ENCODE data around the gene COL23A1. TPM values are rescaled to one million over a fixed set of nuclear protein-coding genes. Genes with fewer than 3 reads are reported as not detected.

Gene COL23A1
- total RNA-seq, 4 donors from 2014 or later, result 0.93 to 4.6 (median 2.4) TPM

DNA sequence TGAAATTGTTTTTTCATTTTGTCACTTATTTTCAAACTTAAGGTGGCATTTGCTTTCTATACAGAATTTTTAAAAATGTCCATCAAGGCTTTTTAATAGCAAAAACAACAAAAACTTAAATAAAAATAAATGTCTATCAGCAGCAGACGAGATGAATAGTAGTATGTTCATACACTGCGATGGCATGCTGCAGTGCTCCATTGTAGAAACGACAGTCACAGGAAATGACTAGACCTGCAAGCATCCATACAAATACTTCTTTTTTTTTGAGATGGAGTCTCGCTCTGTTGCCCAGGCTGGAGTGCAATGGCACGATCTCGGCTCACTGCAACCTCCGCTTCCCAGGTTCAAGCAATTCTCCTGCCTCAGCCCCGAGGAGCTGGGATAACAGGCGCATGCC is 41.4 kb downstream of the COL23A1 start:
- ATAC-seq, result no peak
- no peaks in the 10 kb centered on the region for H3K36me3 ChIP-seq
- no peak overlapping the region for H3K27ac ChIP-seq
- no peaks in the 10 kb centered on the region for H3K9me3 ChIP-seq
- H3K27me3 ChIP-seq, result no peaks in the 10 kb centered on the region
- no peaks in the 10 kb centered on the region for H3K4me1 ChIP-seq
- no peak for TF ChIP-seq POLR2AphosphoS5 (IDR thresholded peaks at IDR 0.05)
- no peak for TF ChIP-seq POLR2A (IDR thresholded peaks at IDR 0.05)
- TF ChIP-seq EP300 (IDR thresholded peaks at IDR 0.05), result no peak
- TF ChIP-seq, protein P1, sequence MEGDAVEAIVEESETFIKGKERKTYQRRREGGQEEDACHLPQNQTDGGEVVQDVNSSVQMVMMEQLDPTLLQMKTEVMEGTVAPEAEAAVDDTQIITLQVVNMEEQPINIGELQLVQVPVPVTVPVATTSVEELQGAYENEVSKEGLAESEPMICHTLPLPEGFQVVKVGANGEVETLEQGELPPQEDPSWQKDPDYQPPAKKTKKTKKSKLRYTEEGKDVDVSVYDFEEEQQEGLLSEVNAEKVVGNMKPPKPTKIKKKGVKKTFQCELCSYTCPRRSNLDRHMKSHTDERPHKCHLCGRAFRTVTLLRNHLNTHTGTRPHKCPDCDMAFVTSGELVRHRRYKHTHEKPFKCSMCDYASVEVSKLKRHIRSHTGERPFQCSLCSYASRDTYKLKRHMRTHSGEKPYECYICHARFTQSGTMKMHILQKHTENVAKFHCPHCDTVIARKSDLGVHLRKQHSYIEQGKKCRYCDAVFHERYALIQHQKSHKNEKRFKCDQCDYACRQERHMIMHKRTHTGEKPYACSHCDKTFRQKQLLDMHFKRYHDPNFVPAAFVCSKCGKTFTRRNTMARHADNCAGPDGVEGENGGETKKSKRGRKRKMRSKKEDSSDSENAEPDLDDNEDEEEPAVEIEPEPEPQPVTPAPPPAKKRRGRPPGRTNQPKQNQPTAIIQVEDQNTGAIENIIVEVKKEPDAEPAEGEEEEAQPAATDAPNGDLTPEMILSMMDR (IDR thresholded peaks at IDR 0.05), result no peak
- WGBS, 2 donors (ENCODE audit: low coverage in 1 of 2), result 73 to 79% methylated on average over 4 to 9 of the region's 9 CpGs
- no peak overlapping the region for H3K4me3 ChIP-seq

DNA sequence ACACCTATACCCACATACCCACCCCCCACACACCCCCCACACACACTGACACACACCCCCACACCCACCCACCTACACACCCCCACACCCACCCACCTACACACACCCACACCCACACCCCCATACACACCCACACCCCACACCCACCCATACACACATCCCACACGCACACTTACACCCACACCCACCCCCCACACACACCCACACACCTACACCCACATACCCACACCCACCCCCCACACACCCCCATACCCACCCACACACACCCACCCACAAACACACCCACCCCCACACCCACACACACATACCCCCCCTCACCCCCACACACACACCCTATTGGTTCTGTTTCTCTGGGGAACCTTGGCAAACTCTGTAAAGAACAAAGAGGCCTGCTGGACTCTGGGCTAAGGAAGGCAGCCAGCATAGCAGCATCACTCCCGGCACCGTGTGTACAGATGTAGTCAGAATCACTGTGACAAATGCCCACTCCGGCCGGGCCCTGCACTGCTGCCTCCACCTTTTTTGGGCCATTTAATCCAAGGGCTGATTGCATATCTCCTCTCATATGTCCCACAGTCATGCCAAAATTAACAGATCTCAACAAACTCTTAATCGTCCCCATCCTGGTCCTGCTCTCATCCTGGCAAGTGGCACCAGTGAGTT is 42.3 kb downstream of the COL23A1 start:
- Histone ChIP-seq H3K27me3 (no peaks in the 10 kb centered on the region), H3K36me3 (no peaks in the 10 kb centered on the region), H3K27ac (no peak overlapping the region), H3K4me1 (peaks cover 0 to 3% (median 0%) of the 10 kb centered on the region in 3 donors), H3K9me3 (no peaks in the 10 kb centered on the region), H3K4me3 (no peak overlapping the region)
- TF ChIP-seq EP300 (IDR thresholded peaks at IDR 0.05) (no peak), POLR2AphosphoS5 (IDR thresholded peaks at IDR 0.05) (no peak), POLR2A (IDR thresholded peaks at IDR 0.05) (no peak)
- TF ChIP-seq, protein P1 (IDR thresholded peaks at IDR 0.05), result no peak
- 34 to 47% methylated on average over 2 to 5 of the region's 6 CpGs for WGBS, 2 donors (ENCODE audit: low coverage in 1 of 2)
- ATAC-seq, result no peak

DNA sequence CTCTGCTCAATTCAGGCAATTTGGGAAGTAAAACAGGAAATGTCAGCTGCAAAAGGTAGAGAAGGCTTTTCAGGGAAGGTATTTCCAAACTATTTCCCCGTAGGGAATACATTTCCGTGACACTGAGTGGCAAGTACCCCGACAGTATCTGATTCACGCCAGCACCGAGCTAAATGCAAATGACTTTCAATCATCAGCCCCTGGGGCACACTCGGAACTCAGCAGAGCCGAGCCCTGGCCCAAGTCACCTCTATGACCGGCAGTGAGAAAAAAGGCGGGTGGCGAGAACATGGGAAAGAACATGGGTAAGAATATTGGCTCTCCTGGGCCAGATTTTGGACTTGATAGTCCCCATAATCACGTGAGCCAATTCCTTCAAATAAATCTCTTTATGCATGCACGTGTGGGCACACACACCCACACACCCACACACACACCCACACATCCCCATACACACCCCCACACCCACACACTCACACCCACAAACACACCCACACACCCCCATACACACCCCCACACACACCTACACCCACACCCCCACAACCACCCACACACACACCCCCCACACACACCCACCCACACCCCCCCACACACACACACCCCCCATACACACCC is 43.0 kb downstream of the COL23A1 start:
- H3K27me3 ChIP-seq, result no peaks in the 10 kb centered on the region
- no peaks in the 10 kb centered on the region for H3K36me3 ChIP-seq
- H3K4me3 ChIP-seq, result no peak overlapping the region
- H3K27ac ChIP-seq, result no peak overlapping the region
- H3K9me3 ChIP-seq, result no peaks in the 10 kb centered on the region
- no peak for ATAC-seq
- WGBS, 2 donors (ENCODE audit: low coverage in 1 of 2), result 80 to 89% methylated on average over 7 to 8 of the region's 12 CpGs
- H3K4me1 ChIP-seq, result peaks cover 0 to 10% (median 0%) of the 10 kb centered on the region in 3 donors
- TF ChIP-seq, protein P1 (IDR thresholded peaks at IDR 0.05), result no peak
- TF ChIP-seq POLR2AphosphoS5 (IDR thresholded peaks at IDR 0.05) (no peak), POLR2A (IDR thresholded peaks at IDR 0.05) (no peak), EP300 (IDR thresholded peaks at IDR 0.05) (no peak)

DNA sequence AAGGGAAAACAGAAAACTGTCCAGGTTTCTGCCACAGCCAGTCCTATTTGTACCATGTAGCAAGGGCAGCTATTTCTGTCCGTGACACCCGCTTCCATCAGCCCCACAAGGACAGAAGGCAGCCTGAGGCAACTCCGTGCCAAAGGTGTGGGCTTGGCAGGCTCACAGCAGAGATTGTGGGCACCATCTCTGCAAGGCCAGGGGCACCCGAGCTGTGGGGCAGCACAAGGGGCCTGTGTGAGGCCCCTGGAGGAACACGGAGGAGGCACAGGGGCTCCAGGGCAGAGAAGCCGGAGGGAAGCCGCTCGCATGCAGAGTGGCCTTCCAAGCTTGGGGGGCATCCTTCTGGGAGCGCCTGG is 43.5 kb downstream of the COL23A1 start:
- H3K9me3 ChIP-seq, result no peaks in the 10 kb centered on the region
- no peaks in the 10 kb centered on the region for H3K36me3 ChIP-seq
- H3K27me3 ChIP-seq, result no peaks in the 10 kb centered on the region
- no peak overlapping the region for H3K4me3 ChIP-seq
- TF ChIP-seq EP300 (IDR thresholded peaks at IDR 0.05), result no peak
- no peak for TF ChIP-seq POLR2AphosphoS5 (IDR thresholded peaks at IDR 0.05)
- no peak for TF ChIP-seq POLR2A (IDR thresholded peaks at IDR 0.05)
- TF ChIP-seq, protein P1 (IDR thresholded peaks at IDR 0.05), result no peak
- H3K27ac ChIP-seq, result no peak overlapping the region
- 73 to 81% methylated on average over 3 to 4 of the region's 9 CpGs for WGBS, 2 donors (ENCODE audit: low coverage in 1 of 2)
- no peak for ATAC-seq
- peaks cover 0 to 15% (median 0%) of the 10 kb centered on the region in 3 donors for H3K4me1 ChIP-seq

All from gastroesophageal sphincter (tissue), 4 donors.